ENCODE results near the gene LEO1. TPM values are rescaled to one million over a fixed set of nuclear protein-coding genes. Genes with fewer than 3 reads are reported as not detected.

The LEO1 gene
- total RNA-seq, 1 experiment from 2014 or later: 28.4 TPM

GRCh38 chr15:51924156-51925068 lies 47.2 kb downstream of the LEO1 start:
- POLR2A ChIA-PET: no interaction called here
- no peaks in the 10 kb centered on the region for H3K27me3 Mint-ChIP-seq (ENCODE audit: low read depth)
- TF ChIP-seq SOX15 (CRISPR knock-in tag; IDR thresholded peaks at IDR 0.05) (no peak), NR3C1 (CRISPR knock-in tag; conservative IDR thresholded peaks at IDR 0.05; ENCODE audit: low read depth) (no peak), ZNF317 (CRISPR knock-in tag; IDR thresholded peaks at IDR 0.05; ENCODE audit: borderline replicate concordance, low read depth) (no peak), ZNF423 (CRISPR knock-in tag; IDR thresholded peaks at IDR 0.05) (no peak), PRRX2 (CRISPR knock-in tag; IDR thresholded peaks at IDR 0.05) (no peak), JAZF1 (CRISPR knock-in tag; IDR thresholded peaks at IDR 0.05) (no peak), ZNF232 (CRISPR knock-in tag; IDR thresholded peaks at IDR 0.05) (no peak), ARID4B (CRISPR knock-in tag; IDR thresholded peaks at IDR 0.05; ENCODE audit: borderline replicate concordance) (no peak), ZBTB43 (CRISPR knock-in tag; IDR thresholded peaks at IDR 0.05) (no peak), GABPB1 (CRISPR knock-in tag; IDR thresholded peaks at IDR 0.05) (no peak), ZNF425 (CRISPR knock-in tag; conservative IDR thresholded peaks at IDR 0.05) (no peak), AFF4 (CRISPR knock-in tag; IDR thresholded peaks at IDR 0.05; ENCODE audit: borderline replicate concordance) (no peak), SP1 (CRISPR knock-in tag; conservative IDR thresholded peaks at IDR 0.05) (no peak), TEAD1 (CRISPR knock-in tag; IDR thresholded peaks at IDR 0.05) (no peak), ZNF263 (CRISPR knock-in tag; IDR thresholded peaks at IDR 0.05; ENCODE audit: low read depth) (no peak)
- ATAC-seq: peak; percentile 97
- no peaks in the 10 kb centered on the region for H3K9me3 Mint-ChIP-seq
- no peak overlapping the region for H3K4me3 Mint-ChIP-seq
- H3K4me1 Mint-ChIP-seq: peaks cover 5% of the 10 kb centered on the region
- peak overlapping the region; percentile 11; the same call in 1 of the 2 replicates for H3K27ac Mint-ChIP-seq
- CTCF ChIA-PET: interaction anchor here (0.5 to 1.7 kb wide), 5 partner anchors 19 to 1039 kb away, joined by 3 to 11 read pairs (median 3); no protein-coding TSS in a partner anchor
- DNase-seq (ENCODE audit: low spot score): peak; percentile 38
- H3K36me3 Mint-ChIP-seq: peaks cover 9% of the 10 kb centered on the region

Measured in WTC11 (cell line).